Activated T-cell treated with anti-CD3 and anti-CD28 coated beads, Interleukin-2, amount 50 U/mL, for 1 hour (primary cell): ENCODE results near the gene PSMC4.
"Not testable (repeated sequence)": the region's sequence is repeated elsewhere in the genome, so short reads cannot be mapped to it uniquely, and the experiment has no call there.

Experiments used
- DNase-seq: peaks from one replicate; pipeline ENCODE4 v3.0.0-alpha.2; 2020

The PSMC4 gene

GRCh38 chr19:39949026-39949747, 21.8 kb upstream of the PSMC4 start:
- DNase-seq: peak; percentile 15

DNA sequence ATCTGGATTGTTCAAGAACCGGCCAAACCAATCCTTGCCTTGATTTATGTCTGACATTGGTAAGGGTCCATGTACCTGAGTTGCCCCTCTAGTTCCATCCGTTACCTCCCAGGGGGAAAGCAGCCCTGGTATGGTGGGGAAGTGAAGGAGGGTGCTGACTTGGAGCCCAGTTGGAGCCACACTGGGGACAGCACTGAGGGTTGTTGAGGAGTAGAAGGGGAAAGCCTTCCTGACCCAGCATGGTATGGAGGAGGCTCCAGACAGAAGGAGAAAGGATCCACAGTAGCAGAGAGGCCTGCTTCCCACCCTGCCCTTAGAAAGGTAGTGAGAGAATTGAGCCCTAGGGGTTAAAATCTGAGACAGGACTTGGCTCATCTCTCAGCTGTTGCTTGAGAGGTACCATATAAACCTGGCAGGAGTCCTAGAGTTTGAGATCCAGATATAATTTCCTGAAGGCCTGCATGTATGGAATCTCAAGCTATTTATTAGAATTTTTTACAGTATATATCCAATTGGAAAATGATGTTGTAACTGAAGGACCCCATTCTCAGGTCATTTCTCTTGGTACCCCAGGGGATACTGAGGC, 19.8 kb upstream of the PSMC4 start:
- no peak for DNase-seq

- DNase-seq: no peak
Measured at GRCh38 chr19:39951686-39952085, 19.3 kb upstream of the PSMC4 start.

DNA sequence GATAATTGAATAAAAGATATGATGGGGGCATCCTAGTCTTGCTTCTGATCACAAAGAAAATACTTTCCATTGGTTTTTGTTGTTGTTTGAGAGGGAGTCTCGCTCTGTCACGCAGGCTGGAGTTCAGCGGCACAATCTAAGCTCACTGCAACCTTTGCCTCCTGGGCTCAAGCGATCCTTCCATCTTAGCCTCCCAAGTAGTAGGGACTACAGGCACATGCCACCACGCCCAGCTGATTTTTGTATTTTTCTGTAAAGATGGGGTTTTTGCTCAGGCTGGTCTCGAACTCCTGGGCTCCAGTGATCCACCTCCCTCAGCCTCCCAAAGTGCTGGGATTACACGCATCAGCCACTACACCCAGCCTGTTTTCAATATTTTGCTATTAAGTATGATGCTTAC, 17.1 kb upstream of the PSMC4 start:
- DNase-seq: no peak

GRCh38 chr19:39957886-39958285, 13.1 kb upstream of the PSMC4 start:
- DNase-seq: peak; percentile 11

DNA sequence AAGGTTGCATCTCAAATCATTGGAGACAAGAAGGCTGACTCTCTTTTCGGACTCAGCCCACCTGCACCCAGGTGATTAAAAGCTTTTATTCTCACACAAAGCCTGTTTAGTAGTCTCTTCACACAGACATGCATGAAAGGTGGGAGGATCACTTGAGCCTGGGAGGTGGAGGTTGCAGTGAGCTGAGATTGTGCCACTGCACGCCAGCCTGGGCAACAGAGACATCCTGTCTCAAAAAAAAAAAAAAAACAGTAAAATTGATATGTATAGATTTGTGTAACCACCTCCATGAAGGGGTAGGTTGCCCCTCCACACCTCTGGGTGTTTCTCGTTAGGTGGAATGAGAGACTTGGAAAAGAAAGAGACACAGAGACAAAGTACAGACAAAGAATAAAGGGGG, 12.0 kb upstream of the PSMC4 start:
- peak; percentile 28 for DNase-seq

GRCh38 chr19:39959407-39959806, 11.6 kb upstream of the PSMC4 start:
- DNase-seq: not testable (repeated sequence)

GRCh38 chr19:39963898-39964297, 7.1 kb upstream of the PSMC4 start:
- no peak for DNase-seq

DNA sequence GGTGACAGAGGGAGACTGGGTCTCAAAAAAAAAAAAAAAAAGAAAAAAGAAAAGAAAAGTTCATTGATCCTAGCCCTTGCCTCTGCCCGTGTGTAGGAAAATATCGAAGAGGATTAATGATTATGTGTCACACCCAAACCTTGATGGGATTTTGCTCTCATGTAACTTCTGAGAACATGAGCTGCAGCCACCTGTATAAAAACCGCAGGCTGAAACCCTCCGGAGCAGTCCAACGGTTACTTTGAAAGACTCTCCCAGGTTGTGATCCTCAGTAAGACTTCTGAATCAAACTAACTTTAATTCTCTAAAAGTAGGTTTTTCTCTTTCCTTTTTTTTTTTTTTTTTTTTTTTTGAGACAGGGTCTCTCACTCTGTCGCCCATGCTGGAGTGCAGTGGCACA, 4.3 kb upstream of the PSMC4 start:
- DNase-seq: no peak

GRCh38 chr19:39967561-39967960, 3.4 kb upstream of the PSMC4 start:
- DNase-seq: no peak

DNA sequence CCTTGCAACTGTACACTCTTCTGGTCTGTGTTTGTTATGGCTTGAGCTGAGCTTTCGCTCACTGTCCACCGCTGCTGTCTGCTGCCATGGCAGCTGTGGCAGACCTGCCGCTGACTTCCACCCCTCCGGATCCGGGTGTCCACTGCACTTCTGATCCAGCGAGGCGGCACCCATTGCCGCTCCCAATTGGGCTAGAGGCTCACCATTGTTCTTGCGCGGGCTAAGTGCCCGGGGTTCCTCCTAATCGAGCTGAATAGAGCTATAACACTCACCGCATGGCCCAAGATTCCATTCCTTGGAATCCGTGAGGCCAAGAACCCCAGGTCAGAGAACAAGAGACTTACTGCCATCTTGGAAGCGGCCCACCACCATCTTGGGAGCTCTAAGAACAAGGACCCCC, 2.2 kb upstream of the PSMC4 start:
- DNase-seq: no peak

- no peak for DNase-seq
Measured at GRCh38 chr19:39969266-39969665, 1.7 kb upstream of the PSMC4 start.

GRCh38 chr19:39969681-39970424, 1.1 kb upstream of the PSMC4 start:
- DNase-seq: no peak

- no peak for DNase-seq
Measured at GRCh38 chr19:39970425-39970674, 615 bp upstream of the PSMC4 start.

DNA sequence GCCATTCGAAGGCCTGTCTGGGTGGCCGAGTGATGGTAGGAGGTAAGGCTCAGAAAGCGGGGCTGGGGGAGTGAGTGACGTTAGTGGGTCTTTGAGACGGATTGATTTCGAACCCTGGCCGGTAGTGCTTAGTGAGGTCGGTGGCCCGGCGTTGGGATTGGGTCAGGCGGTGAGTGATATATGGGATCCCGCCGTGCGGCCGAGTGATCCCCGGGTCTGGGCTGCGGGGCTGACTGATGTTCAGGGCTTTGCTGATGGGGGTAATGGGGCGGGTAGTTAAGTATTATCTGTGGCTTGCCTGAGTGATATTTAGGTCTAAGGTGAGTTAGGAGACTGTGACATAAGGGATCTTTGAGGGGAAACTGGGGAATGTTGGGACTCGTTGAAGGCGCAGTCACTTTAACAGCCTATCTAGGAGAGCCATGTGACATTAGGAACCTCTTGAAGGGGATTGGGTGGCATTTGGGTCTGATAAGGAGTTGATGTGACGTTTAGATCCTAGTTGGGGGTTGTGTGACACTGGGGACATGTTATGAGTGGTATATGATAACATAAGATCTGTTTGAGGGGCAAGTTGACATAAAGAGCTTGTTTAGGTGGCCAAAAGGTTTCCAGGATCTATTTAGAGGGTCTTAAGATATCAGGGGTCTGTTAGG, 543 bp downstream of the PSMC4 start:
- DNase-seq: no peak

- no peak for DNase-seq
Measured at GRCh38 chr19:39974377-39975155, 3.6 kb downstream of the PSMC4 start.

GRCh38 chr19:39982883-39983282, 11.9 kb downstream of the PSMC4 start:
- no peak for DNase-seq

DNA sequence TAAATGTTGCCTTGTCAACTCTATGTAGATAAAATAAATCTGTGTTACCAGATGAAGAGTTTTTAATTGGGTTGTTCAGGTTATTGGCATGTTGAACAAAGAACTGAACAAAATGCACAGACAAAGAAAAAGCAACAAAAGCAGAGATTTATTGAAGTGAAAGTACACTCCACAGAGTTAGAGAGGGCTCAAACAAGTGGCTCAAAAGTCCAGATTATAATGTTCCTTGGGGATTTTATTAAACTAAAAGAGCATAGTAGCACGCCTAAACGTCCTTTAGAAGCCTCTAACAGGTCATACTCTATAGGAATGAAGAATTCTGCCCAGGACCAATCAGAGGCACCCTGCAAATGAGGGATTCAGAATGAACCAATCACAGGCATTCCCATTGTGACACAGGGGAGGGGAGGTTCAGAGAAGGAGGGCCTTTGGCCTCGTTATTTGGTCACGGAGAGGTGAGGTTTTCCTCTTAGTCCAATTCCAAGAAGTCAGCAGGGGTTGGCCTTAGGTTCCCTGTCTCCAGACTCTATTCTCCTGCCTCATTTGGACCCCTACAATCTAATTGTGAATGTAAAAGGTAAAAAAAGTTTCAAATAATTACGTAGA, 12.8 kb downstream of the PSMC4 start:
- DNase-seq: no peak

- DNase-seq: no peak
Measured at GRCh38 chr19:39986643-39987042, 15.7 kb downstream of the PSMC4 start.

GRCh38 chr19:39987167-39987566, 16.2 kb downstream of the PSMC4 start:
- DNase-seq: no peak

DNA sequence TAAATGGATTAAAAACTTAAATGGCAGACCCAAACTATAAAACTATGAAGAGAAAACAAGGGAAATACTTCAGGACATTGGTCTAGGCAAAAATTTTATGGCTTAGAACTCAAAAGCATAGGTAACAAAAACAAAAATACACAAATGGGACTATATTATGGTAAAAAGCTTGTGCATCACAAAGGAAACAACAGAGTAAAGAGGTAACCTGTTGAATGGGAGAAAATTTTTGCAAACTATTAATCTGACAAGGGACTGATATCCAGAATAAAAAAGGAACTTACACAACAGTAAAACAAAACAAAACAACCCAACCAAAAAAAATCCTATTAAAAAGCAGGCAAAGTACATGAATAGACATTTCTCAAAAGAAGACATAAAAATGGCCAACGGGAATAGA, 16.6 kb downstream of the PSMC4 start:
- DNase-seq: no peak

DNA sequence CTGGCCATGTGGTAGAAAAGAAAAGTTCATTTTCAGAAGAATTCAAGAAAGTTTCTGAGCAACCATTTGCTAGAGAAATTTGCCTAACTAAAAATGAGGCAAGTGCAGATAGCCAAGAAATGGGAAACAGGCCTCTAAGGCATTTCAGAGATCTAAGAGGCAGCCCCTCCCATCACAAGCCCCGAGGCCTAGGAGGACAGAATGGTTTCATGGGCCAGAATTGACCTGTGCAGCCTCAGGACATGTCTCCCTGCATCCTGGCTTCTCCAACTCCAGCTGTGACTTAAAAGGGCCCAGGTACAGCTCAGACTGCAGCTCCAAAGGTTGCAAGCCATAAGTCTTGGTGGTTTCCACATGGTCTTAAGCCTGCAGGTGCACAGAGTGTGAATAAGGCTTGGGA, 22.6 kb downstream of the PSMC4 start:
- no peak for DNase-seq

DNA sequence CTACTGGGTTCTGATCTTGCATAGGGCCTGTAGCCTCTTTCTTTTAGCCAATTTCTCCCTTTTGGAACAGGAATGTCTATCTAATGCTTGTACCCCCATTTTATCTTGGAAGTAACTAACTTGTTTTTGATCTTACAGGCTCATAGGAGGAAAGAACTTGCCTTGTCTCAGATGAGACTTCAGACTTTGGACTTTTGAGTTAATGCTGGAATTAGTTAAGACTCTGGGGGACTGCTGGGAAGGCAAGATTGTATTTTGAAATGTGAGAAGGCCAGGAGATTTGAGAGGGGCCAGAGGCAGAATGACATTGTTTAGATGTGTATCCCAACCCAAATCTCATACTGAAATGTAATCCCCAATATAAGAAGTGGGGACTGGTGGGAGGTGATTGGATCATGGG, 23.4 kb downstream of the PSMC4 start:
- DNase-seq: no peak
